ENCODE results near the gene MVP. TPM values are rescaled to one million over a fixed set of nuclear protein-coding genes. Genes with fewer than 3 reads are reported as not detected.

MVP gene
- total RNA-seq, 1 donor from 2014 or later: 27.4 TPM

GRCh38 chr16:29844575-29845331 lies 24.5 kb downstream of the MVP start:
- no peak overlapping the region for H3K4me3 Mint-ChIP-seq
- H3K36me3 Mint-ChIP-seq: peaks cover 3% of the 10 kb centered on the region
- no peak for DNase-seq (ENCODE audit: extremely low spot score, unreplicated experiment)

GRCh38 chr16:29845656-29846055 lies 25.4 kb downstream of the MVP start:
- peaks cover 3% of the 10 kb centered on the region for H3K36me3 Mint-ChIP-seq
- DNase-seq (ENCODE audit: extremely low spot score, unreplicated experiment): no peak
- H3K27me3 Mint-ChIP-seq: no peaks in the 10 kb centered on the region
- no peak for TF ChIP-seq CTCF (conservative IDR thresholded peaks at IDR 0.05)
- H3K9me3 Mint-ChIP-seq: no peaks in the 10 kb centered on the region
- no peak overlapping the region for H3K4me3 Mint-ChIP-seq
- H3K27ac Mint-ChIP-seq: no peak overlapping the region
- peaks cover 11% of the 10 kb centered on the region for H3K4me1 Mint-ChIP-seq (ENCODE audit: unreplicated experiment)

More at GRCh38 chr16:29844575-29845331, 24.5 kb downstream of the MVP start:
- Mint-ChIP-seq H3K9me3 (no peaks in the 10 kb centered on the region), H3K4me1 (ENCODE audit: unreplicated experiment) (peaks cover 6% of the 10 kb centered on the region), H3K27ac (no peak overlapping the region), H3K27me3 (no peaks in the 10 kb centered on the region)
- no peak for TF ChIP-seq CTCF (conservative IDR thresholded peaks at IDR 0.05)

GRCh38 chr16:29848420-29849297 lies 28.4 kb downstream of the MVP start:
- DNase-seq (ENCODE audit: extremely low spot score, unreplicated experiment): no peak
- Mint-ChIP-seq H3K4me3 (no peak overlapping the region), H3K27ac (no peak overlapping the region), H3K9me3 (no peaks in the 10 kb centered on the region), H3K4me1 (ENCODE audit: unreplicated experiment) (peaks cover 11% of the 10 kb centered on the region), H3K36me3 (no peaks in the 10 kb centered on the region), H3K27me3 (no peaks in the 10 kb centered on the region)
- peak; percentile 78 for TF ChIP-seq CTCF (conservative IDR thresholded peaks at IDR 0.05)

GRCh38 chr16:29849505-29849904 lies 29.2 kb downstream of the MVP start:
- TF ChIP-seq CTCF (conservative IDR thresholded peaks at IDR 0.05): no peak
- DNase-seq (ENCODE audit: extremely low spot score, unreplicated experiment): no peak
- Mint-ChIP-seq H3K4me1 (ENCODE audit: unreplicated experiment) (peaks cover 11% of the 10 kb centered on the region), H3K4me3 (no peak overlapping the region), H3K9me3 (no peaks in the 10 kb centered on the region), H3K27me3 (no peaks in the 10 kb centered on the region), H3K36me3 (no peaks in the 10 kb centered on the region), H3K27ac (peak overlapping the region; percentile 58)

GRCh38 chr16:29850998-29851397 lies 30.7 kb downstream of the MVP start:
- H3K36me3 Mint-ChIP-seq: no peaks in the 10 kb centered on the region
- no peaks in the 10 kb centered on the region for H3K27me3 Mint-ChIP-seq
- H3K9me3 Mint-ChIP-seq: no peaks in the 10 kb centered on the region
- H3K4me3 Mint-ChIP-seq: no peak overlapping the region
- DNase-seq (ENCODE audit: extremely low spot score, unreplicated experiment): no peak
- TF ChIP-seq CTCF (conservative IDR thresholded peaks at IDR 0.05): no peak
- H3K27ac Mint-ChIP-seq: no peak overlapping the region
- H3K4me1 Mint-ChIP-seq (ENCODE audit: unreplicated experiment): peaks cover 11% of the 10 kb centered on the region

Data from type B pancreatic cell (in vitro differentiated cells).